Neuronal stem cell (in vitro differentiated cells): ENCODE measurements around the gene ATN1. TPM values are rescaled to one million over a fixed set of nuclear protein-coding genes. Genes with fewer than 3 reads are reported as not detected.

Experiments
- small RNA-seq: library from polyadenylated mRNA; stranded (forward); fragments of <200 nt; extraction: miRNeasy Mini kit (QIAGEN cat#:217004); gene quantifications from one replicate; pipeline ENCODE3, GENCODE V24; 2013; ENCODE audit not compliant: insufficient read depth

ATN1 gene

Small RNAs within 50 kb of the gene (small RNA-seq; reads per million reads assigned to genes)
- 82.4 reads per million, percentile 96 among the genes with 10 or more reads in this experiment for gene MIR141
- gene MIR200C: 49.3 reads per million, percentile 93 among the genes with 10 or more reads in this experiment
- gene RNU7-1: not detected
- gene SCARNA12: 101 reads per million, percentile 96 among the genes with 10 or more reads in this experiment
